GM21737 (cell line): Measurements from ENCODE around the gene PLAAT2.
"Not testable (repeated sequence)": the region's sequence is repeated elsewhere in the genome, so short reads cannot be mapped to it uniquely, and the experiment has no call there.

Source experiments
- ATAC-seq: cut with Tn5 transposase; IDR thresholded peaks from one replicate; pipeline ENCODE4 v1.9.1; 2021; ENCODE audit warnings: mild to moderate bottlenecking, moderate library complexity; ENCODE audit not compliant: unreplicated experiment

Gene PLAAT2

DNA sequence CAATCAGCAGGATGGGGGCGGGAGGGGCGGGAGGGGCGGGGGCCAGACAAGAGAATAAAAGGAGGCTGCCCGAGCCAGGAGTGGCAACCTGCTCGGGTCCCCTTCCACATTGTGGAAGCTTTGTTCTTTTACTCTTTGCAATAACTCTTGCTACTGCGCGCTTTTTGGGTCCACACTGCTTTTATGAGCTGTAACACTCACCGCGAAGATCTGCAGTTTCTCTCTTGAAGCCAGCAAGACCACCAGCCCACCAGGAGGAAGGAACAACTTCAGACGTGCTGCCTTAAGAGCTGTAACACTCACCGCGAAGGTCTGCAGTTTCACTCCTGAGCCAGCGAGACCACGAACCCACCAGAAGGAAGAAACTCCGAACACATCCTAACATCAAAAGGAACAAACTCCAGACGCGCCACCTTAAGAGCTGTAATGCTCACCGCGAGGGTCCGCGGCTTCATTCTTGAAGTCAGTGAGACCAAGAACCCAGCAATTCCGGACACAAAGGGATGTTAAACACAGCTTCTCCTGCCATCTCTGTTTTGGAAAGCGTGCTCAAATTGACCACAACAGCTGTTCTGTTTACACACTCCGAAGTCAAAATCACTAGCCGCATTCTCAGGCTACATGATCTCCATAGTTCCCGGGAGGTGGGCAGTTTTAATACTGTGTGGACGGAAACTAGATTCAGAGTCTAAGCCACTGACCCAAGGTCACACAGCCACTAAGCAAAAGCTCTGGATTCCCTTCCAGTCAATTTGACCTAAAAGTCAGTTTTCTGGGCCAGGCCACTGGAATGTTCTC, 11.9 kb downstream of the PLAAT2 start:
- no peak for ATAC-seq

DNA sequence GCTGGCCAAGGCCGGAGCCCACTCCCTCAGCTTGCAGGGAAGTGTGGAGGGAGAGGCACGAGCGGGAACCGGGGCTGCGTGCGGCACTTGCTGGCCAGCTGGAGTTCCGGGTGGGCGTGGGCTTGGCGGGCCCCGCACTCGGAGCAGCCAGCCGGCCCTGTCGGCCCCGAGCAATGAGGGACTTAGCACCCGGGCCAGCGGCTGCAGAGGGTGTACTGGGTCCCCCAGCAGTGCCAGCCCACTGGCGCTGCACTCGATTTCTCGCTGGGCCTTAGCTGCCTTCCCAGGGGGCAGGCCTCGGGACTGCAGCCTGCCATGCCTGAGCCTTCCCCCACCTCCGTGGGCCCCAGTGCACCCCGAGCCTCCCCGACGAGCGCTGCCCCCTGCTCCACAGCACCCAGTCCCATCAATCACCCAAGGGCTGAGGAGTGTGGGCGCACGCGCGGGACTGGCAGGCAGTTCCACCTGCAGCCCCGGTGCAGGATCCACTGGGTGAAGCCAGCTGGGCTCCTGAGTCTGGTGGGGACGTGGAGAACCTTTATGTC, 13.0 kb downstream of the PLAAT2 start:
- ATAC-seq, result not testable (repeated sequence)

DNA sequence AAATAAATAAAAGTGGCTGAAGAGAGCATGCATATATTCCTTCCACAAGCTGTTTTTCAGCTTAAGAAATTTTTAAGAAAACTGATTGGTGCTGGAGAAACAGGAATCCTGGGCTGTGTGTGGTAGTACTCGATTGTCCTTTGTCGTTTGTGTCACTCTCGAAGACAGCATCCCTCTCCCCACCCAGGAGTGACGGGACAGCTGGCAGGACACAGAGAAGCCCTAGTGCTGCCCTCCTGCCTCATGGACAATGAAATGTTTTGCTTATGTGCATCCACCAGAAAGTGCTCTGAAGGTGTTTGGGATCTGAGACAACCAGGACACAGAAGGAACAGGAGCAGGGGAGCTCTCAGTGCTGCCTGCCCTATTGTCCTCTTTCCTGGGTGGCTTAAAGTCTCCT, 13.8 kb downstream of the PLAAT2 start:
- no peak for ATAC-seq

DNA sequence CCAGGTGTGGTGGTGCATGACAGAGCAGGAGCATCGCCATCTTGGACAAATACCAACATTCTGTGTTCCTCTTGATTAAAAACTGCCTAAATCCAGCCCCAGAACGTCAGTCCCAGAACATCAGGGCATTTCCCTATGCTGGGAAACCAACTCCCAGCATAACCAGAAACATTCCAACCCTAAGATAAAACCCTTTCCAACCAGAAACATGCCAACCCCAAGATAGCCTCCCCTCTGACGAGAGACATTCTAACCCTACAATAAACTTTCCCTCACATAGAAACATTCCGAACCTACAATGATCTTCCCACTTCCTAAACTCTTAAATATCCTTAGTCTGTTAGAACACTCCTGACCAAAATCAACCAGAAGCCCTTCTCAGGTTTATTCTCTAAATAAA, 15.0 kb downstream of the PLAAT2 start:
- ATAC-seq, result no peak

DNA sequence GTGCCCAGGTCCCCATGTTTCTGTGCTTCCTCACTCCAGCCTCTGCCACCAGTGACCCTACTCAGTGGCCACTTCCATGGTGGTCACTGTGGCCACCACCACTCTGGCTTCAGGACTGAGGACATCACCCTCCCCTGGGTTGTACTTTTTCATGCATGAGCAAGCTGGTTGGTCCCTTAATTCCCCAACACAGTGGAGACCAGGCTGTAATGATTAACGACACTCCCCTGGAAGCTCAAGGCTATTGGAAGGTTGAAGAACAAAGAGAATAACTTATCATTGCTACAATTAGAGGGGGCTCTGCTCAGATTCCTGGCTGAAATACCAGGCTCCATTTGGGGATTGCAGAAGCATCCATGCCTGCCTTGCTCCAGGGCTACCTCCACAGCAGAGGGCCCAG, 16.1 kb downstream of the PLAAT2 start:
- no peak for ATAC-seq

DNA sequence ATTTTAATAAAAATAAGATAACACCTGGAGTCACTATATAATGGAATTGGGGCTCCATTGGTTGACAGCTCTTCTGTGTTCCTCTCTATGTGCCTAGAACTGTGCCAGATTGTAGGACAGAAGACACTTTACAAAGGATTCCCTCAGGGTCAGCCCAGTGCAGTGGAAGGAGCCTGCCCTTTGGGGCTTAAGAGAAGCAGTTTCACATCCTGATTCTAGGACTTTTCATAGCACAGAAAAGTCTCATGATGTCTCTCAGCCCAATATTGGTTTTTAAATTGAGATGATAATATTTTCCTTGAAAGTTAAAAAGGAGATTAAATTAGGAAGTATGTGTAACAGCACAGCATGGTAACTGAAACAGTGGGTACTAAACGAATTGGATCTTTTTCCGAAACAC, 19.5 kb downstream of the PLAAT2 start:
- no peak for ATAC-seq

DNA sequence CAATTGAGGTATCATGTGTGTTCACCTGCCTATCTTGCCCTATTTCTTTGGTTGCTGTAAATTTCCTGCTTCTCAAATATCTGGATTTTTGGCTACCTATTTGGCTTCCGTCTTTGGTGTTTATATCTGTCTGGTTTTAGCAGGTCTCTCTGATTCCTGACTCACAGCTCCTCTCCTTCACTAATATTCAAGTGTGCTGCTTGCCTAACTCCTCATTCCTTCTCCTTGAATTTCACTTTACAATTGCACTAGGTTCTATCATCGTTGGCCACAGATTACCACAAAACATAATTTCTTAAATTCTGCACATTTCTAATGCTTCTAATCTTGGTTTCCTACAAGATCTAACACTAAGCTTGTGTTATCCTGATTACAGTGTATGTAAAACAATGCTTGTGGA, 20.7 kb downstream of the PLAAT2 start:
- ATAC-seq, result not testable (repeated sequence)

DNA sequence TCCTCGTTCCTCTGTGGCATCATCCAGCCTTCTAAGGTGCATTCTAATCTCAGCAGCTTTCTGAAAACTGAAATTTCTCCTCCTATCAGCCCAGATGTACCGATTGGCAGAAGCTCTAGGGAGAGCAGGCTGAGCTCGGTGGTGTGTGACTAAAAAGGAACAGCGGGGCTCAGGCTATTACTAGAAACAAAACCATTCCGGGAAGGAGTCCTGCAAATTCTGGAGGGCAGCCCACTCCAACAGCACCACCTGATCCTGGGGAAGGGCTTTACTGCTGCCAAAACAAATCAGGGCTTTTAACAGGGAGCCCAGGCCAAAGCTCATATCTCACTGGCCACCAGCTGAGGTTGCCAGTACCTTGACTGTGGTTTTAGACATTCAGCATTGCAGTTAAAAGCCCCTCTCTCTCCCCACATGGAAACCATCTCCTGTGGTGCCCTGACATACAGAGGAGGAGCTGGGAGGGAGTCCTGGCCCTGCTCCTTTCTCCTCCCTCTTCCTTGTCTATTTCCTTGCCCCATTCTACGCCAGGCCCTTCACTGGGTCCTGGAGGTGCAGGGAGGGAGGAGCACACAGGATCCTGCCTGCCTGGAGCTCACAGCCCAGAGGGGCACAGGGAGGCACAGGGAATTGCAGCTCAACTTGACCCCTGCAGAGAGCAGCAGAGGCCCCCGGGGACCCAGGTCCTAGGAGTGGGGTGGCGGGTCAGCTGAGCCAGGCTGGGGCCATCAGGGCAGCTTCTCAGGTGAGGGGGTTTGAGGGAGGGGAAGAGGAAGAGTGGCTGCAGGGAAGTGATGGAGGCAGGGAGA, 25.7 kb downstream of the PLAAT2 start:
- no peak for ATAC-seq

DNA sequence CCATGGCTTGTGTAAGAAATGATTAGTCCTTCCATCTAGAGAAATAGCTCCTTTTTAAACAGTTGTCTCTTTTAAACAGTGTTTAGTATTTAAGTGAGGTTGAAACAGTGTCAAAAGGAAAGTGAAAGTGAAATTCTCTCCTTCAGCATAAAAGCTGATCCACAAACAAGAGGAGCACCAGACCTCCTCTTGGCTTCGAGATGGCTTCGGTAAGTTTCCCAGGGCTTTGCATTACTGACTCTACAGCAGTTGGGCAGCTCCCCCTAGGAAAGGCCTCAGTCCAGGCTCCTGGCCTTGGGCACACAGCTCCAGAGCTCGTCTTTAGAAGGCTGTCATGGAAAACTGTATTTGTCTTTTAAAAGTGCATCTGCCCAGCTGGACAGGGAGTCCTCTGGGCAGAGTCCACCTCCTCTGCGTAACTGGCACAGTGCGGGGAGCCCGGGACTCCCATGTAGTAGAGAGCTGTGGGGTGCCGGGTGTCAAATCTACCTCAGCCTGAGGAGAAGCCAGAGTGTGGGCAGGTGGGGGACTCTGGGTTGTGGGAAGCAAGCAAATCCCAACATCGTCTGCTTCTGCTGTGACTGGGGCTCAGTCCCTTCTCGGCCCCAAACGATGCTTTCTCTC, 26.4 kb downstream of the PLAAT2 start, which contains the start of gene PLAAT4:
PLAAT4 (plus strand) TSS at position 140 of the 624 bp plus-strand sequence; CDS start at position 201, 61 bp downstream.
- no peak for ATAC-seq

DNA sequence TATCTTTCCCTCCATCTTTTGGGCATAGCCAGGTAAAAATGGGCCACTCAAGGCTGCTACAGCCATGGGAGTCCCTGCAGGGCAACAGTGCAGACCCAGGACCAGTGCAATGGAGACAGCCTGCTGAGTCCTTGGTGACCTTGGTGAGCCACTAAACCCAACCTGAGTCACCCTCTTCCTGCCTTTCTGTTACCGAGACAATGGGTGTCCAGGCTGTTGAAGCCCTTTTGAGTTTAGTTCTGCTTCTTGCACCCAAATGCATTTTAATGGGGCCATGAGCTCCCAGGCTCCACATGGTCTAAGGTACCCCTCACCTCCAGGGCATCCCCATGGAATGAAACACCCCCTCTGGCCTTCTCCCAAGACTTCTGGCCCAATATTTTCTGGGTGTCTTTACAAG, 27.4 kb downstream of the PLAAT2 start:
- no peak for ATAC-seq

DNA sequence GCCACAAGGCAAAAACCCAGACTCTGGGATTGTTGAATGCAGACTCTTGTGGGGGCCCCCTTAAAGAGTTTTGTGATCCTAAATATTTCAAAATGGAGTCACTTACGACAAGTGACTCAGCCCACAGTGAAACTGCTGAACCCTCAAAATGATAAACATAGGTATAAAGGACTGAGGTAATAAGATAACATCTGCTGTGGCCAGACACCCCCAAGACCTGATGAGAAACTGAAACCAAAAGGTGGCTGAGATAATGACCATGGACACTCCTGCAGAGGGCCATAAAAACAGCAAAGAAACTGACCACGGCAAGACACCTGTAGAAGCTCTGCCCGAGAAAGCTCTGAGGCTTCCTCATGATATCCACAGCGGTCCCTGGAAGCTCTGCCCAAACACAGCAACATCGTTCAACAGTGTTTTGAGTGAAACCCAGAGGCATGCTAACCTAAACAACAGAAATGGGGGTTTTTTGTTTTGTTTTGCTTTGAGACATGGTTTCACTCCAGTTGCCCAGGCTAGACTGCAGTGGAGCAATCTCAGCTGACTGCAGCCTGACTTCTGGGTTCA, 28.2 kb downstream of the PLAAT2 start:
- ATAC-seq, result peak; percentile 37

DNA sequence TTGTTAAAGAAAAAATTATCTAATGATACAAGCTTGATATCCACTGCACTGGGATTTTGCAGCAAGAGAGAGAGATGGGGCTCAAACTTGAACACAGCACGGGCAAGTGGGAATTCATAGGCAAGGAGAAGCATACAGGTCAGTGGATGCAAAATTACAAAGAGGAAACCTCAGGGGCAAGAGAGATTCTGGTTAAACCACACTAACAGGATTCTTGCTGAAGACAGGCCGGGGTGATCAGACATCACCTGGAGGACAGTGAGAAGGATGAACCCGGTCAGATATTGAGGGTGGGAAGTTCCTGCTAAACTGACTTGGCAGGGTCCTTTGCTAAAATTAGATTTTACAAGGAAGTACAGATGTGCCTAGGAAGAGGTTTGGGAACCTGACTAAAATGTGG, 29.1 kb downstream of the PLAAT2 start:
- no peak for ATAC-seq

DNA sequence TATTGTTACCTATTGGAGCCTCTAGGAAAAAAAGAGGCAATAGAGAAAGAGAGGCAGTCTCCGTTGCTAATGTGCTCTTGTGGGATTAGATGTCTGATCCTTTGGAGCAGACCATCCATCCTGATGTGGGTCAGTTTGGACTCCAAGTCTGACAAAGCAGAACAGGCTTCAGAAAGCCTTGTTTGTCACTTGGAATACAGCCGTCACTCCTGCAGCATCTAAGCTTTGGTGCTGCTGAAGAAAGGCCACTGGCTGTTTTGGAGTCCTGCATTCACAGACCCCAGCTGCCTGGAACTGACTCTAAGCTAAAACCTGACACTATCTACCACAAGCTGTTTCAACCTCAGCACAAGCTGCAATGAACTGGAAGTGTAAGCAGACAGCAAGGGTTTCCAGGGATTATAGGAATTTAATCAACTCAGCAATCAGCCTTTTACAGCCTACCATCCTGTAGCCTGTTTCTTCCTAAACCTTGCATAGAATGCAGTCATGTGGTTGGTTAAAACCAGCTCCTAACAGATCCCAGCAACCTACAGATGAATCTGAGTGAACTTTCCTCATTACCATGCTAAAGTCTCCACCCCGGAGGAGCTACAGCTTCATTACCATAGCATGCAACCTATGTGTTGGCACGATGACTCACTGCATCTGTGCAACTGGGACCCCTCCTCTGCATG, 30.2 kb downstream of the PLAAT2 start:
- no peak for ATAC-seq

DNA sequence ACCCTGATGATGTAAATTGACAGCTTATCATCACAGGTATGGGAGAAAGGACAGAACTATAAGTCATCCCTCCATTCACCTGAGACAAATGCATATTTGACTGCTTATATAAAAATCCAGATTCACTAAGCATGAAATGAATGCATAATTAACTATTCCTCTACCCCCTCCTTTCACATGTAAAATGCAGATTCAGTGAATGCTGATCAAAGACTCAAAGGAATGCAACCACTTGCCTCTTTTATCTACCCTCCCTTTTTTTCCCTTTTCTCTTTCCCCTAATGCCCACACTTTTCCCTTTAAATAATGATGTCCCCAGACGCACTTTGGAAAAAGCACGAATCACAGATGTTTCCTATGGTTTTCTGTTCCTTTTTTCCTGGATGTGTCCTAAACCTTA, 31.1 kb downstream of the PLAAT2 start:
- no peak for ATAC-seq

DNA sequence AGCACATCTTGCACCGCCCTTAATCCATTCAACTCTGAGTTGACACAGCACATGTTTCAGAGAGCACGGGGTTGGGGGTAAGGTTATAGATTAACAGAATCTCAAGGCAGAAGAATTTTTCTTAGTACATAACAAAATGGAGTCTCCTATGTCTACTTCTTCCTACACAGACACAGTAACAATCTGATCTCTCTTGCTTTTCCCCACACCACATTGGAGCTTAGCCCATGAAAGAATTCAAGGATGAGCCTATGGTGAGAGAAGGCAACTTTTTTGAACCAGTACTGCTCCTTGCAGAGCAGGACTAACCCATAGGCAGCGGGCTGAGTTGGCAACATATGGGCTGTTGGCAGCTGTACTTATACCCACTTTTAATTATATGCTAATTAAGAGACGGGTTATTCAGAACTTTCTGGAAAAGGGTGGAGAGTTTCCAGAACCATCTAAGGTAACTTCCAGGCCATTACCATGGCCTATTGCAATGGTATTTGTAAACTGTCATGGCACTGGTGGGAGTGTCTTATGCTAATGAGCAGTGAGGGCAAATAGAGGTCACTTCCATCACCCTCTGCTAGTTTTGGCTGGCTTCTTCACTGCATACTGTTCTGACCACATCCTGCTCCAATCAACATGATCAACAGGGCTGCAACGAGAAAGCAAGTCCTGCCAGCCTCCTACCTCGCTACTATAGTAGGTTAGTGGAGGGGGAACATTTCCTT, 31.9 kb downstream of the PLAAT2 start:
- ATAC-seq, result peak; percentile 80

DNA sequence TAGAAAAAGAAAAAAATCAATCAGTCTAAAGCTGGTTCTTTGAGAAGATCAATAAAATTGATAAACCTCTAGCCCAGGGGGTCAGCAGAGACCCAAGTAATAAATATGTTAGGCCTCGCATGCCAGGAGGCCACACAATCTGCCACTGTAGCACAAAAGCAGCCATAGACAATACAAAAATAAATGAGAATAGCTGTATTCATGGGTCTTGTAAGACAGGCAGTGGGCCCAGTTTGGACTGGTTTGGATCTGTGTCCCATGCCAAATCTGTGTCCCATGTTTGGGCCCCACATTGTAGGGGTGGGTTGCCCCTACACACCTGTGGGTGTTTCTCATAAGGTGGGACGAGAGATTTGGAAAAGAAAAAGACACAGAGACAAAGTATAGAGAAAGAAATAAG, 33.2 kb downstream of the PLAAT2 start:
- no peak for ATAC-seq

DNA sequence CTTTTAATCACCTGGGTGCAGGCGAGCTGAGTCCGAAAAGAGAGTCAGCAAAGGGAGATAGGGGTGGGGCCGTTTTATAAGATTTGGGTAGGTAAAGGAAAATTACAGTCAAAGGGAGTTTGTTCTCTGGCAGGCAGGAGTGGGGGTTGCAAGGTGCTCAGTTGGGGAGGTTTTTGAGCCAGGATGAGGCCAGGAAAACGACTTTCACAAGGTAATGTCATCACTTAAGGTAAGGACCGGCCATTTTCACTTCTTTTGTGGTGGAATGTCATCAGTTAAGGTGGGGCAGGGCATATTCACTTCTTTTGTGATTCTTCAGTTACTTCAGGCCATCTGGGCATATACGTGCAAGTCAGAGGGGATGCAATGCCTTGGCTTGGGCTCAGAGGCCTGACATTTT, 33.8 kb downstream of the PLAAT2 start:
- ATAC-seq, result not testable (repeated sequence)

DNA sequence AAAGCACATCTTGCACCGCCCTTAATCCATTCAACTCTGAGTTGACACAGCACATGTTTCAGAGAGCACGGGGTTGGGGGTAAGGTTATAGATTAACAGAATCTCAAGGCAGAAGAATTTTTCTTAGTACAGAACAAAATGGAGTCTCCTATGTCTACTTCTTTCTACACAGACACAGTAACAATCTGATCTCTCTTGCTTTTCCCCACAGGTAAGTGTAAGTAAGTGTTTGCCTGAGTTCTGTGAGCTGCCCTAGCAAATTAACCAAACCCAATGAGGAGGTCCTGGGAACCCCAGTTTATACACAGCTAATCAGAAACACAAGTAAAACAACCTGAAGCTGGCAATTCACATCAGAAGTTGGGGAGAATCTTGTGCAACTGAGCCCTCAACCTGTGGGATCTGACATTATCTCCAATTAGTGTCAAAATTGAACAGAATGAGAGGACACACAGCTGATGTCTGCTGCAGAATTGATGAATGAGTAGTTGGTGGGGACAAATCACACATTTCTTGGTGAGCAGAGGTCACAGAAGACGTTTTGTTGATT, 34.4 kb downstream of the PLAAT2 start:
- not testable (repeated sequence) for ATAC-seq

DNA sequence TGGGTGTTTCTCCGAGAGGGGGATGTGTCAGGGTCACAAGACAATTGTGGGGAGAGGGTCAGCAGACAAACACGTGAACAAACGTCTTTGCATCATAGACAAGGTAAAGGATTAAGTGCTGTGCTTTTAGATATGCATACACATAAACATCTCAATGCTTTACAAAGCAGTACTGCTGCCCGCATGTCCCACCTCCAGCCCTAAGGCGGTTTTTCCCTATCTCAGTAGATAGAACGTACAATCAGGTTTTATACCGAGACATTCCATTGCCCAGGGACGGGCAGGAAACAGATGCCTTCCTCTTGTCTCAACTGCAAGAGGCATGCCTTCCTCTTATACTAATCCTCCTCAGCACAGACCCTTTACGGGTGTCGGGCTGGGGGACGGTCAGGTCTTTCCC, 35.0 kb downstream of the PLAAT2 start:
- not testable (repeated sequence) for ATAC-seq

DNA sequence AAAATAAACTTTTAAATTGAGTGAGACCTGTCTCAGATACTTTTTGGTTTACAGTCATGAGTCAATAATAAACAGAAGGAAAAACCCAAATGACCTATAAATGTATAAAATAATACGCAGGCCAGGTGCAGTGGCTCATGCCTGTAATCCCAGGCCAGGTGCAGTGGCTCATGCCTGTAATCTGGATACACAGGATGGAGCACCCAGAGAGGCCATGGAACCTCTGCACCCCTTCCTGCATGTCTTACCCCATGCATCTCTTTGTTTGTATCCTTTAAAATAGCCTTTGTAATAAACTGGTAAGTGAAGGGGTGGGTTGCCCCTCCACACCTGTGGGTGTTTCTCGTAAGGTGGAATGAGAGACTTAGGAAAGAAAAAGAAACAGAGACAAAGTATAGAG, 35.5 kb downstream of the PLAAT2 start:
- ATAC-seq, result no peak
